ENCODE results near the gene ARID4A.
A peak's percentile ranks its signal among the peaks of the same experiment; 100 is the strongest.
"Not testable (repeated sequence)": the region's sequence is repeated elsewhere in the genome, so short reads cannot be mapped to it uniquely, and the experiment has no call there.

Gene ARID4A

DNA sequence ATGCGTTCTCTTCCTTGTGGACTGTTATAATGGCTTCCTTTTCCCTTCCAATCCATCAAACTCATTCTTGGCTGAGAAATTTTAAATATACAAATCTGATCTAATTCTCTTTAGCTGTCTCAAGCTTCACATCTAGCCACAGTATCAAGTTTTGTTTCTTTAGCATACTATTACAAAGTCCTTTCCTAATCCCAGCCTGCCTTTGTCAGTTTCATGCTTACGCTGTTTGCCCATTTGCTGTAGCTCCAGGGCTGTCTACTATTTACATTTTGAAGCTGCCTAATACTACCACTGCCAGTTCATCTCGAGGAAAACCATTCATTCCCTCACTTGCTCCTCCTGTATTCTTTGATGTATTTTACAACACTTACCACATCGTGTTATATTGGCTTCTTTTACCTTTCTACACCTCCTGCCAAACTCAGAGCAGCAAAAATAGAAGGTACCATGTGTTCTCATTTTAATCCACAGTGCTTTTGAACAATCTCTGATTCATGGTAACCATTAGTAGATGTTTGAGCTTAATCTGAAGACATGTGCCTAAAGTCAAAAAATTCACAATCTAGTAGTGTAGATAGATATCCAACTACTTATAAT lies 42.9 kb downstream of the ARID4A start:
- no peak overlapping the region for H3K4me3 ChIP-seq (ENCODE audit: low read depth, low read length)
- DNase-seq (ENCODE audit: low read depth, low spot score): no peak
- TF ChIP-seq CTCF (IDR thresholded peaks at IDR 0.05; ENCODE audit: insufficient read depth, low read length, missing control alignments): no peak
- ChIA-PET POLR2A (no interaction called here), CTCF (no interaction called here)

DNA sequence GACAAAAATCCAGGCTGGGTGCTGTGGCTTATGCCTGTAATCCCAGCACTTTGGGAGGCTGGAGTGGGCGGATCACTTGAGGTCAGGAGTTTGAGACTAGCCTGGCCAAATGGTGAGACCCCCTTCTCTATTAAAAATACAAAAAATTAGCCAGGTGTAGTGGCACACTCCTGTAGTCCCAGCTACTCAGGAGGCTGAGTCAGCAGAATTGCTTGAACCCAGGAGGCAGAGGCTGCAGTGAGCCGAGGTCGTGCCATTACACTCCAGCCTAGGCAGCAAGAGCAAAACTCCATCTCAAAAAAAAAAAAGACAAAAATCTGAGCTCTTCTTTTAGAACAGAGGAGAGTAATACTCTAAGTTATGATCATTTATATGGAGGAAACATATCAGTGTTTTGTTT lies 45.2 kb downstream of the ARID4A start:
- DNase-seq (ENCODE audit: low read depth, low spot score); H3K4me3 ChIP-seq (ENCODE audit: low read depth, low read length); POLR2A ChIA-PET: not testable (repeated sequence)
- CTCF ChIA-PET: interaction anchor here (1.6 kb wide), 1 partner anchor 9 kb away, joined by 4 read pairs; no protein-coding TSS in a partner anchor

- DNase-seq (ENCODE audit: low read depth, low spot score): no peak
- POLR2A ChIA-PET: no interaction called here
- H3K4me3 ChIP-seq (ENCODE audit: low read depth, low read length): no peak overlapping the region
- no peak for TF ChIP-seq CTCF (IDR thresholded peaks at IDR 0.05; ENCODE audit: insufficient read depth, low read length, missing control alignments)
- CTCF ChIA-PET: no interaction called here
Measured at GRCh38 chr14:58353516-58354299, 55.4 kb downstream of the ARID4A start.

DNA sequence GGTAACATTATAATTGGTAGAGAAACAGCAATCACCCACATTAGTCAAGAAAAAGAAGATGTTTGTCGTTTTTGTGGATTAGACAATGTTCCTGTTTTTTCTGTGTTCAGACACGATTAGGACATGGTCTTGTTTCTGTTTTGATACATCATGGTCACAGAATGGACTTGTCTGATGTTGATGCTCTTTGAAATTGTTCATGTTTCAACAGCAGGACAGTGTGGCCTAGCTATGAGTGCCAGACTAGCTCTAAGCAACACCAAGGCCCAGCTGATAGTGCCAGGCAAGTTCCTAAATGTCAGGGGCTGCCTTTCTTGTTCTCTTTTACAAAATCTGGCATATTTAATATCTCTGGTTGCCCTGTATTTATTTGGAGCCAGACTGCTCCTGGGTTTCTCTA lies 56.5 kb downstream of the ARID4A start:
- ChIA-PET CTCF (no interaction called here), POLR2A (no interaction called here)
- H3K4me3 ChIP-seq (ENCODE audit: low read depth, low read length): no peak overlapping the region
- DNase-seq (ENCODE audit: low read depth, low spot score): no peak
- TF ChIP-seq CTCF (IDR thresholded peaks at IDR 0.05; ENCODE audit: insufficient read depth, low read length, missing control alignments): no peak

DNA sequence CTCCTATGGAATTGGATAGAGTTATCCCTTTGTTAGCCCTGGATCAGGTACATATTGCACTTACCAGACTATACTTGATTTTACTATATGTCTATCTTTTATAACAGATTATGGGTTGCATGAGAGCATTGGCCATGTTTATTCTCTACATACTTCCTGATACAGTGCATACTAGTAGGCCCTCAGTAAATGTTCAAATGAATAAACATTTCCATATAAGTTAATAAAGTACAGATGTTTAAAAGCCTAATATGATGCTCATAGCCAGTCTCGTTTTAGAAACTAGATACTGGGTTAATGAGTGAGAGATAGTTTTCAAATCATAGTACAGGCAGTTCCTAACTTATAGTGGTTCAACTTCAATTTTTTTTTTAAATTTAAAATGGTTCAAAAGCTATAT lies 57.9 kb downstream of the ARID4A start:
- ChIA-PET POLR2A (no interaction called here), CTCF (interaction anchor here (1.4 kb wide), 1 partner anchor 39 kb away, joined by 4 read pairs; the partner anchor contains the start of gene TOMM20L)
- TF ChIP-seq CTCF (IDR thresholded peaks at IDR 0.05; ENCODE audit: insufficient read depth, low read length, missing control alignments): no peak
- H3K4me3 ChIP-seq (ENCODE audit: low read depth, low read length): no peak overlapping the region
- DNase-seq (ENCODE audit: low read depth, low spot score): no peak

GRCh38 chr14:58362272-58362671 lies 63.9 kb downstream of the ARID4A start:
- DNase-seq (ENCODE audit: low read depth, low spot score); H3K4me3 ChIP-seq (ENCODE audit: low read depth, low read length); POLR2A ChIA-PET: not testable (repeated sequence)
- CTCF ChIA-PET: interaction anchor here (1.0 to 4.4 kb wide), 4 partner anchors 13 to 254 kb away, joined by 3 to 28 read pairs (median 3); no protein-coding TSS in a partner anchor

GRCh38 chr14:58362798-58363412 lies 64.5 kb downstream of the ARID4A start:
- peak; percentile 25 for TF ChIP-seq CTCF (IDR thresholded peaks at IDR 0.05; ENCODE audit: insufficient read depth, low read length, missing control alignments)
- DNase-seq (ENCODE audit: low read depth, low spot score): no peak
- no peak overlapping the region for H3K4me3 ChIP-seq (ENCODE audit: low read depth, low read length)
- ChIA-PET CTCF (interaction anchor here (0.6 to 4.4 kb wide), 6 partner anchors 11 to 255 kb away, joined by 3 to 28 read pairs (median 4); no protein-coding TSS in a partner anchor), POLR2A (no interaction called here)
